A549 treated with ZK216348 at 1 μM for 4 hours (cell line): ENCODE data around the gene CCZ1. TPM values are rescaled to one million over a fixed set of nuclear protein-coding genes. Genes with fewer than 3 reads are reported as not detected.

ENCODE experiments used
- total RNA-seq: library from RNA; stranded (reverse); fragments of 200-300 nt; extraction: Qiagen RNA extraction; gene quantifications from 5 replicates; pipeline ENCODE4 v1.2.3, GENCODE V29; 2022; ENCODE audit warnings: low read depth

The CCZ1 gene
- 73.0 to 93.1 TPM (median 75.2 TPM) in 5 replicates for total RNA-seq

GRCh38 chr7:5898480-5899224 is at the start of gene CCZ1:
Gene CCZ1 (plus strand): TSS chr7:5898733. CDS start chr7:5898800, 67 bp downstream.

GRCh38 chr7:5970347-5970911 is 71.9 kb downstream of the CCZ1 start, which contains the start of gene RSPH10B:
Gene RSPH10B (minus strand): TSS chr7:5970689. CDS start chr7:5967116, 3,573 bp downstream.

Other genes with a start within 250 kb of the CCZ1 start
- 20.6 to 27.8 TPM (median 24.1 TPM) in 5 replicates for gene RNF216, start 117.1 kb upstream of the CCZ1 start, total RNA-seq
- gene OCM, start 17.9 kb upstream of the CCZ1 start, total RNA-seq = not detected in 5 replicates
- gene RSPH10B, start 72.0 kb downstream of the CCZ1 start, total RNA-seq = 0.12 to 0.24 TPM (median 0.15 TPM) in 3 of 5 replicates, not detected in the others
- 9.5 to 15.6 TPM (median 12.6 TPM) in 5 replicates for gene PMS2, start 110.3 kb downstream of the CCZ1 start, total RNA-seq
- 79.4 to 92.9 TPM (median 90.0 TPM) in 5 replicates for gene AIMP2, start 110.5 kb downstream of the CCZ1 start, total RNA-seq
- 0.22 to 0.92 TPM (median 0.70 TPM) in 5 replicates for gene ANKRD61, start 132.6 kb downstream of the CCZ1 start, total RNA-seq
- 57.6 to 97.4 TPM (median 79.6 TPM) in 5 replicates for gene EIF2AK1, start 160.4 kb downstream of the CCZ1 start, total RNA-seq
- 6.2 to 8.9 TPM (median 7.8 TPM) in 5 replicates for gene USP42, start 206.2 kb downstream of the CCZ1 start, total RNA-seq